HG03039 (cell line): ENCODE results near the gene ST6GALNAC6.

ENCODE experiments used
- ATAC-seq: cut with Tn5 transposase; IDR thresholded peaks from one replicate; pipeline ENCODE4 v1.9.1; 2021; ENCODE audit warnings: mild to moderate bottlenecking, moderate library complexity; ENCODE audit not compliant: unreplicated experiment

ST6GALNAC6 gene

GRCh38 chr9:127934986-127935385 lies 35.6 kb upstream of the ST6GALNAC6 start:
- no peak for ATAC-seq

DNA sequence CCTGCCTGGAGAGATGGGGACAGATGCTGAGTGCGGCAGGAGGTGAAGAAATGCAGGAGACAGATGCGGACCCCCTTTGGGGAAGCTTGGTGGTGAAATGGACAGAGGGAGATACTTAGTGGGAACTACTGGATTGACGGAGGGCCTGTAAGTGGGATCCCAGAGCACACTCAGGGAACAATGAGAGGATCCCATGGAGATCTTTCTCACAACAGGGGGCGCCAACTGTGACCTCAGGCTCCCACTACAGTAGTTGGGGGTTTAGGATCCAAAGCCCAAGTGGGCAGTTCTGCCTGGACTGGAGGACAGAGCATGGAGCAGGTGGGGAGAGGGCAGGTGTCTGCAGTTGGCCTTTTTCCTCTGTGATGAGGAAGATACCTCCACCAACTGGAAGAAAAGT lies 34.8 kb upstream of the ST6GALNAC6 start:
- no peak for ATAC-seq

GRCh38 chr9:127931092-127931881 lies 31.9 kb upstream of the ST6GALNAC6 start:
- peak; percentile 3 for ATAC-seq

GRCh38 chr9:127930231-127931091 lies 31.1 kb upstream of the ST6GALNAC6 start, which contains the start of gene PIP5KL1:
Gene PIP5KL1, minus strand, starts transcription at chr9:127930777. Its CDS starts 25 bp downstream, at chr9:127930752.
- ATAC-seq = peak; percentile 68

DNA sequence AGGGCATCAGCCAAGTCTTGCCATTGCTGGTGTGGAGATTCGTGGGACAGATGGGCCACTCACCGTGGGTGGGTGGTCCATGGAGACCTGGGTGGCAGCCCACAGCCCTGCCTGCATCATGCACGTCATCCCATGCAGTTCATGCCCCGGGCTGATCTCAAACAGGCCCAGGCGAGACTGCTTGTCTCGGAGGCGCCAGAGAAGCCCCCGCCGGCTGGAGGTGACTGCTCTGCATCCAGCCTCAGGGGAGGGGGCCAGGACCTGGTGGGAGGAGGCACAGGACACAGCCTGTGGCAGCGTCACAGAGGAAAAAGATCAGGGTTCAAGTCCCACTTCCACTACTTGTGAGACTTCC lies 30.2 kb upstream of the ST6GALNAC6 start:
- ATAC-seq = no peak

DNA sequence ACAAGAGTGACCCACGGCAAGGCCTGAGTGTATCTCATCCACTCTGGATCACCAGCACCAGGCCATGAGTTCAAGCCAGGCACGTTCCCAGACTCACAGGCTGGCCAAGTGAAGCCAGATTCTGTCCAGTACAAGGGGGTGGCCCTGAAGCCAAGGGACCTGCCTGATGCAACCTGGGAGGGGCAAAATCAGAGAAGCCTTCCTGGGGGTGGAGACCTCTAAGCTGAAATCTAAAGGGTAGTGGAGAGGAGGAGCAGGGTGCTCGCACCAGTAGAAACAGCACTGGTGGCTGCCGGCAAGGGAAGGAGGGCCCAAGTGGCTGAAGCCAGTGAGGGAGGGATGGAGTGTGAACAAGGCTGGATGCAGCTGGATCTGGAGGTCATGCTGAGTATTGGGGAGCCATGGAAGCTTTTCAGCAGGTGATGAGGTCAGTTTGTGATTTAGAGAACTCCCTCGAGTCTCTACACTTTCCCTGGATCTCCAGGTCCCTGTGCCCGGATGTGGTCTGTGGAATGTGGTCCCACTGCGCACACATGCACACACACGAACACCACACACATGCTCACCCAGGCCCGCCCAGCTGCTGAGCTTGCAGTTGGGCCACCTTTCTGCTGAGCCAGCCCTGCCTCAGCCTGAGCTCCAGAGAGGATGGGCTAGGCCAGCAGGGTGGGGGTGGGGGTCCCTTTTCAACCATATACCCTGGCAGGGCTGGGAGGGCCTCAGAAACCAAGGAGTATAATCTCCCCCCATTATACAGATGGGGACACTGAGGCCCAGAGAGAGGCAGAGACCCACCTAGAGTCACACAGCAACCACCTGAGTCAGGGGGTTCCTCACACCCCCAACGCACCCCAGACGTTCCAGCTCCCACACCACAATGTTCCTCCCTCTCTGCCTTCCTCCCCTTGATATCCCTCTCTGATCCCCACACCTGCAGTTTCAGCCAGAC lies 29.5 kb upstream of the ST6GALNAC6 start:
- ATAC-seq = no peak

GRCh38 chr9:127927988-127928675 lies 28.7 kb upstream of the ST6GALNAC6 start:
- ATAC-seq = no peak

DNA sequence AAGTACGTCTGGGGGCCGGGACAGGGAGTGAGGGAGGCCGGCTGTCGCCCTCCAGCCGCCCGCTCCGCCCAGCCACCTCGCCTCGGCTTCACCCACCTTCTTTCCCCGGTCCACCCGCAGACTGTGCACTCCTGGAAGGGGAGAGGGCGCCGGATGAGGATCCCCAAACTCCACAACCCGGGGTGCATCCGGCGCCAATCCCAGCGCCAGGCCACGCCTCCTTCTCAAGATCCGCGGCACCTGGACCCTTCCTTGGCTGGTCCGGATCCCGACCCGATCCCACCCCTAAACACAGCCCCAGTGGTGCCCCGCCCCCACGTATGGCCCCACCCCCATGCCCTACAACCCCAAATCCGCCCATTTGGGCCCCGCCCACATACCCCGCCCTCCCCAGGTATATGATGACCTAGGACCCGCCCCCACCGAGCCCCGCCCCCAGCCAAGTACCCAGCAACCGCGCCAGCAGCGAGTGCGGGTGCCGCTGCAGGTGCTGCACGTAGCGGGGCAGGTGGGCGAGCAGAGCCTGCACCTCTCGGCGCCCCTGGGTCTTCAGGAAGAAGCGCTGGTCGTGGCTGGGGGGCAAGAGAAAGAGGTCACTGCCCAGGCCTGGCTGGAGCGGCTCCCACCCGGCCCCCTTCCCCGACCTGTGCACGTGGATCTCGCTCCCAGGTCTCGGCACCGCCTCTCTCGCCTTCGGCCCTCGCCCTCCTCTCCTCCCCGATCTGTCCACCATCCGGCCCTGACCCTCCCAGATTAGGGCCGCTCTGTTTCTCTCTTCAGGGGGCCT lies 28.0 kb upstream of the ST6GALNAC6 start:
- no peak for ATAC-seq

GRCh38 chr9:127926906-127927200 lies 27.4 kb upstream of the ST6GALNAC6 start:
- no peak for ATAC-seq

DNA sequence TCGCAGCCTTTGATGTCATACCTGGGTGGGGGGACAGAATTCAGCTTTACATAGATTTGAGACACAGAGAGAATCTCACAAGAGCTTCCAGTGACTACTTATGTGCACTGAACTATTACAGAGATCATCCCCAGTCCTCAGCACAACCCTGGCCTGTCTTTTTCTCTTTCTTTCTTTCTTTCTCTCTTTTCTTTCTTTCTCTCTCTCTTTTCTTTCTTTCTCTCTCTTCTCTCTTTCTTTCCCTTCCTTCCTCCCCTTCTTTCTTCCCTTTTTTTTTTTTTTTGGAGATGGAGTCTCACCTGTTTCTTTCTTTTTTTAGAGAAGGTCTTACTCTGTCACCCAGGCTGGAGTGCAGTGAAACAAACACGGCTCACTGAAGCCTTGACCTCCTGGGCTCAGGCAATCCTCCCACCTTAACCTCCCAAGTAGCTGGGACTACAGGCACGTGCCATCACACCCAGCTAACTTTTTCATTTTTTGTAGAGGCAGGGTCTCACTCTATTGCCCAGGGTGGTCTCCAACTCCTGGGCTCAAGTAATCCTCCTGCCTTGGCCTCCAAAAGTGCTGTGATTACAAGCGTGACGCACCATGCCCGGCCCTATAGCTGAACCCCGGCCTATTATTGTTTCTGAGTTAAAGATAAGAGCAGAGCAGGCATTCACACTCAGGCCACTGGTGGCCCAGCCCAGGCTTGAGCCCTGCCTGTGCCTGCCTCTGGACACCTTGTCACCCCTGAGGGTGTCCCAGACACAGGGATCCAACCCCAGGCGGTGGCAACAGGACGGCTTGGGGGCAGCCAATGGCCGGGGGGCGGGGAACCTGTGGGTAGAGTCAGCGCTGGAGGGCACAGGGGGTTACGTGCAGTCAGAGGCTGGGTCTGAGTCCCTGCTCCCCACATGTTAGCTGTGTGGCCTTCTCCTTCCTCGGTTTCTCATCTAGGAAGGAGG lies 26.8 kb upstream of the ST6GALNAC6 start:
- ATAC-seq = no peak

- no peak for ATAC-seq
Observed at GRCh38 chr9:127924736-127925444, 25.5 kb upstream of the ST6GALNAC6 start.

DNA sequence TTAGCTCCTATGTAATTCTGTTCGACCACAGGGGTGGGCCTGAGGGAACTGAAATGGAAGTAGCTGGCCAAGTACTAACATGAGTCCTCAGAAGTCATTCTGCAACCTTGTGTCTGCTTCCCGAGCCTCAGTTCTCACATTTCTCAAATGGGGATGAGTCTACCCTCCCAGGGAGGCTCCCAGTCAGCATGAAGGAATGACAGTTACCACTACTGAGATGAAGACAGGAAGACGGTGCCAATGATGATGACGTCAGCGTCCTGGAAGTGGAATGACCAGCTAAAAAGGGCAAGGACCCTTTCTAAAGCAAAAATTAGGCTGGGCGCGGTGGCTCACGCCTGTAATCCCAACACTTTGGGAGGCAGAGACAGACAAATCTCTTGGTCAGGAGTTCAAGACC lies 24.4 kb upstream of the ST6GALNAC6 start:
- no peak for ATAC-seq

DNA sequence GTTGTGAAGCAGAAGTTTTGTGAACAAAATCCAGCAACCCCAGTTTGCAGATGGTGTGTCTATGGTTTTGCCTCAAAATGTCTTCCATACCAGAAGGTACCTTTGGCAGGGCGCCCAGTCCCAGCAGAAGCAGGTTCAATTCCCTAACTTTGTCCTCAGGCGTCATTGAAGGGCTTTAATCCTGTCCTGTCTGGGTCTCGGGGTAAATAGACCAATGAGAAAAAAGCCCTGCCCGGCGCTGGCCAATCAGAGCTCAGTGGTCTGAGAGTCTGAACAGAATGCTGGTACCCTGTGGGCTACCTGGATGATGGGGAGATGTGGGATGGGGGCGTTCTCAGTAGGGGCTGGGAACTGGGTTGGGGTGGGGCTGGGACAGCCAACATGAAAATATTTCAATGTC lies 23.6 kb upstream of the ST6GALNAC6 start:
- ATAC-seq = no peak

GRCh38 chr9:127921557-127922120 lies 22.2 kb upstream of the ST6GALNAC6 start:
- no peak for ATAC-seq

DNA sequence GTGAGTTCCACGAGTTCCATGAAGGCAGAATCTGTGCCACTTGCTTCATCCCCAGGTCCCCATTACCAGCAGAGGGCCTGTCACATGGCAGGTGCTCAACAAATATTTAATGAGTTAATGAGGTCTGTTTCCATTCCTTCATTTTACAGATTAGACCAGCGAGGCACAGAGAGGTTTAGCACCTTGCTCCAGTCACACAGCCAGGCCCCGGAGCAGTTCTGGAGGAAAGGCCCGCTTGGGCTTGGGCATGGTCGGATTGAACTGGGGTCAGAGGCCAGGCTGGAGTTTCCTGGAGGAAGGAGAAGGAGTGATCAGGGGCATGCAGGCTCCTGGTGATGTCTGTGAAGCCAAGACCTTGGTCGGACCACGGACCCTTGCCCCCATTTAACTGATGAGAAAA lies 21.4 kb upstream of the ST6GALNAC6 start:
- ATAC-seq = no peak

GRCh38 chr9:127919253-127919815 lies 19.9 kb upstream of the ST6GALNAC6 start:
- no peak for ATAC-seq
